ENCODE data around the gene TNFAIP6.
"Not testable (repeated sequence)": the region's sequence is repeated elsewhere in the genome, so short reads cannot be mapped to it uniquely, and the experiment has no call there.

TNFAIP6 gene

GRCh38 chr2:151357359-151357758 is at the start of gene TNFAIP6:
TNFAIP6 (plus strand) TSS chr2:151357592; CDS start chr2:151357667, 75 bp downstream.
- FAIRE-seq, result no peak

GRCh38 chr2:151310313-151310712 is 47.1 kb upstream of the TNFAIP6 start:
- not testable (repeated sequence) for FAIRE-seq; DNase-seq (ENCODE audit: extremely low spot score, insufficient read length, low read depth)

More at GRCh38 chr2:151357359-151357758, at the start of gene TNFAIP6:
- DNase-seq (ENCODE audit: extremely low spot score, insufficient read length, low read depth), result no peak

- not testable (repeated sequence) for FAIRE-seq; DNase-seq (ENCODE audit: extremely low spot score, insufficient read length, low read depth)
Observed at GRCh38 chr2:151312440-151312839, 45.0 kb upstream of the TNFAIP6 start.

GRCh38 chr2:151315381-151315903 is 42.0 kb upstream of the TNFAIP6 start:
- FAIRE-seq (no peak), DNase-seq (ENCODE audit: extremely low spot score, insufficient read length, low read depth) (no peak)

GRCh38 chr2:151325581-151326095 is 31.8 kb upstream of the TNFAIP6 start:
- FAIRE-seq (no peak), DNase-seq (ENCODE audit: extremely low spot score, insufficient read length, low read depth) (no peak)

- FAIRE-seq (no peak), DNase-seq (ENCODE audit: extremely low spot score, insufficient read length, low read depth) (no peak)
Observed at GRCh38 chr2:151326554-151326953, 30.8 kb upstream of the TNFAIP6 start.

- DNase-seq (ENCODE audit: extremely low spot score, insufficient read length, low read depth) (no peak), FAIRE-seq (no peak)
Observed at GRCh38 chr2:151329998-151330397, 27.4 kb upstream of the TNFAIP6 start.

- DNase-seq (ENCODE audit: extremely low spot score, insufficient read length, low read depth), result no peak
- FAIRE-seq, result no peak
Observed at GRCh38 chr2:151333083-151333482, 24.3 kb upstream of the TNFAIP6 start.

- no peak for FAIRE-seq
- DNase-seq (ENCODE audit: extremely low spot score, insufficient read length, low read depth), result no peak
Observed at GRCh38 chr2:151334082-151334815, 23.1 kb upstream of the TNFAIP6 start.

- FAIRE-seq (no peak), DNase-seq (ENCODE audit: extremely low spot score, insufficient read length, low read depth) (no peak)
Observed at GRCh38 chr2:151336863-151337371, 20.5 kb upstream of the TNFAIP6 start.

GRCh38 chr2:151337643-151338042 is 19.7 kb upstream of the TNFAIP6 start:
- FAIRE-seq (no peak), DNase-seq (ENCODE audit: extremely low spot score, insufficient read length, low read depth) (no peak)

- FAIRE-seq (no peak), DNase-seq (ENCODE audit: extremely low spot score, insufficient read length, low read depth) (no peak)
Observed at GRCh38 chr2:151338115-151338514, 19.3 kb upstream of the TNFAIP6 start.

GRCh38 chr2:151343073-151343472 is 14.3 kb upstream of the TNFAIP6 start:
- DNase-seq (ENCODE audit: extremely low spot score, insufficient read length, low read depth) (no peak), FAIRE-seq (no peak)

- FAIRE-seq; DNase-seq (ENCODE audit: extremely low spot score, insufficient read length, low read depth): not testable (repeated sequence)
Observed at GRCh38 chr2:151344191-151344590, 13.2 kb upstream of the TNFAIP6 start.

GRCh38 chr2:151344906-151345305 is 12.5 kb upstream of the TNFAIP6 start:
- no peak for FAIRE-seq
- no peak for DNase-seq (ENCODE audit: extremely low spot score, insufficient read length, low read depth)

- FAIRE-seq, result no peak
- DNase-seq (ENCODE audit: extremely low spot score, insufficient read length, low read depth), result no peak
Observed at GRCh38 chr2:151347294-151347693, 10.1 kb upstream of the TNFAIP6 start.

- no peak for FAIRE-seq
- DNase-seq (ENCODE audit: extremely low spot score, insufficient read length, low read depth), result no peak
Observed at GRCh38 chr2:151347906-151348305, 9.5 kb upstream of the TNFAIP6 start.

- no peak for DNase-seq (ENCODE audit: extremely low spot score, insufficient read length, low read depth)
- FAIRE-seq, result no peak
Observed at GRCh38 chr2:151350579-151351195, 6.7 kb upstream of the TNFAIP6 start.

GRCh38 chr2:151353995-151354394 is 3.4 kb upstream of the TNFAIP6 start:
- FAIRE-seq (no peak), DNase-seq (ENCODE audit: extremely low spot score, insufficient read length, low read depth) (no peak)

GRCh38 chr2:151354807-151355206 is 2.6 kb upstream of the TNFAIP6 start:
- DNase-seq (ENCODE audit: extremely low spot score, insufficient read length, low read depth) (no peak), FAIRE-seq (no peak)

All from GM18507 (cell line).